GM08714 (cell line): ENCODE data around the gene ALPK1.

Experiments used
- H3K4me3 ChIP-seq: fragments of 200-500 bp; sonication (Bioruptor generic); 2 replicates; pipeline ENCODE4 v1.5.1; 2014; ENCODE audit warnings: mild to moderate bottlenecking, low read length, inconsistent platforms
- ZNF274 ChIP-seq: IDR thresholded peaks from 2 replicates; pipeline ENCODE4 v1.6.1; 2012; ENCODE audit warnings: mild to moderate bottlenecking, low read depth, low read length

The ALPK1 gene

GRCh38 chr4:112329672-112330375, 32.7 kb downstream of the ALPK1 start:
- no peak for TF ChIP-seq ZNF274
- H3K4me3 ChIP-seq: no peak overlapping the region

GRCh38 chr4:112330921-112331320, 33.8 kb downstream of the ALPK1 start:
- no peak overlapping the region for H3K4me3 ChIP-seq
- TF ChIP-seq ZNF274: no peak

- no peak for TF ChIP-seq ZNF274
- no peak overlapping the region for H3K4me3 ChIP-seq
These were observed 35.2 kb downstream of the ALPK1 start for GRCh38 chr4:112332398-112332797.

GRCh38 chr4:112340023-112340422, 42.9 kb downstream of the ALPK1 start:
- no peak overlapping the region for H3K4me3 ChIP-seq
- no peak for TF ChIP-seq ZNF274

GRCh38 chr4:112341033-112341432, 43.9 kb downstream of the ALPK1 start:
- no peak overlapping the region for H3K4me3 ChIP-seq
- no peak for TF ChIP-seq ZNF274

GRCh38 chr4:112343330-112344080, 46.3 kb downstream of the ALPK1 start:
- H3K4me3 ChIP-seq: no peak overlapping the region
- no peak for TF ChIP-seq ZNF274

- no peak for TF ChIP-seq ZNF274
- no peak overlapping the region for H3K4me3 ChIP-seq
These were observed 51.5 kb downstream of the ALPK1 start for GRCh38 chr4:112348488-112349158.

GRCh38 chr4:112352736-112353135, 55.6 kb downstream of the ALPK1 start:
- TF ChIP-seq ZNF274: no peak
- no peak overlapping the region for H3K4me3 ChIP-seq

- no peak overlapping the region for H3K4me3 ChIP-seq
- no peak for TF ChIP-seq ZNF274
These were observed 58.5 kb downstream of the ALPK1 start for GRCh38 chr4:112355662-112356061.

- H3K4me3 ChIP-seq: no peak overlapping the region
- no peak for TF ChIP-seq ZNF274
These were observed 60.3 kb downstream of the ALPK1 start for GRCh38 chr4:112357453-112357852.

GRCh38 chr4:112357897-112358296, 60.7 kb downstream of the ALPK1 start:
- no peak for TF ChIP-seq ZNF274
- no peak overlapping the region for H3K4me3 ChIP-seq

GRCh38 chr4:112358415-112358814, 61.2 kb downstream of the ALPK1 start:
- TF ChIP-seq ZNF274: no peak

GRCh38 chr4:112358952-112359749, 62.0 kb downstream of the ALPK1 start:
- no peak for TF ChIP-seq ZNF274
- H3K4me3 ChIP-seq: no peak overlapping the region

More at GRCh38 chr4:112358415-112358814, 61.2 kb downstream of the ALPK1 start:
- no peak overlapping the region for H3K4me3 ChIP-seq

GRCh38 chr4:112361181-112361791, 64.1 kb downstream of the ALPK1 start:
- no peak overlapping the region for H3K4me3 ChIP-seq

More at GRCh38 chr4:112361181-112361791, 64.1 kb downstream of the ALPK1 start:
- TF ChIP-seq ZNF274: no peak
